Effector memory CD8-positive, alpha-beta T cell (primary cell): ENCODE results near the gene HDAC1.

Experiments used
- ATAC-seq: fragments of 150-1000 bp; cut with Tn5 transposase; replicated peaks from 2 replicates; pipeline ENCODE4 v1.10.0; 2021; ENCODE audit warnings: mild to moderate bottlenecking, moderate library complexity
- DNase-seq, 3 experiments: peaks; one replicate each; pipeline ENCODE4 v3.0.0; 2021
- H3K27ac Mint-ChIP-seq, 2 donors: one replicate each; pipeline ENCODE4 v1.8.0; 2022; ENCODE audit warnings: mild to moderate bottlenecking in 2 of 2, mixed read lengths in 2 of 2, moderate library complexity in 2 of 2
- H3K27me3 Mint-ChIP-seq, 2 donors: one replicate each; pipeline ENCODE4 v1.8.0; 2022; ENCODE audit warnings: mixed read lengths in 2 of 2
- H3K36me3 Mint-ChIP-seq: one replicate; pipeline ENCODE4 v1.8.0; 2022; ENCODE audit warnings: mild to moderate bottlenecking, moderate library complexity, mixed read lengths; ENCODE audit not compliant: insufficient read depth
- H3K4me1 Mint-ChIP-seq, 2 donors: one replicate each; pipeline ENCODE4 v1.8.0; 2022; ENCODE audit warnings: low read depth in 2 of 2, mixed read lengths in 2 of 2
- H3K4me3 Mint-ChIP-seq, 2 donors: one replicate each; pipeline ENCODE4 v1.8.0; 2022; ENCODE audit warnings: mild to moderate bottlenecking in 2 of 2, mixed read lengths in 2 of 2, moderate library complexity in 2 of 2
- H3K9me3 Mint-ChIP-seq, 2 donors: one replicate each; pipeline ENCODE4 v1.8.0; 2022; ENCODE audit warnings: mixed read lengths in 2 of 2
- total RNA-seq, 9 experiments: gene quantifications; one replicate each; lab custom pipeline; 2026; lab: John Stamatoyannopoulos, UW

Gene HDAC1
- 116 to 204 (median 162) reads per million in 9 experiments for total RNA-seq

GRCh38 chr1:32291708-32292538 is at the start of gene HDAC1:
Gene HDAC1 (plus strand): TSS chr1:32292083. CDS start chr1:32292170, 87 bp downstream.
- peak within 1 kb of the TSS; percentile 92 to 97 for H3K4me3 Mint-ChIP-seq
- DNase-seq (peak; percentile 94 to 96 (median 95)), ATAC-seq (peak; percentile 95)
- no peaks in the 10 kb centered on the region for H3K9me3 Mint-ChIP-seq
- peaks cover 29% of the 10 kb centered on the region for H3K36me3 Mint-ChIP-seq
- H3K27me3 Mint-ChIP-seq, result no peaks in the 10 kb centered on the region
- H3K27ac Mint-ChIP-seq, result peak within 1 kb of the TSS; percentile 93 to 96
- H3K4me1 Mint-ChIP-seq, result peaks cover 33% of the 10 kb centered on the region in 2 donors

GRCh38 chr1:32242341-32242851 is 49.5 kb upstream of the HDAC1 start:
- DNase-seq (no peak), ATAC-seq (no peak)
- Mint-ChIP-seq H3K9me3 (no peaks in the 10 kb centered on the region), H3K36me3 (peaks cover 3% of the 10 kb centered on the region), H3K4me3 (peak overlapping the region in 1 of 2 donors; percentile 17), H3K27me3 (no peaks in the 10 kb centered on the region), H3K4me1 (peaks cover 10 to 17% of the 10 kb centered on the region in 2 donors), H3K27ac (no peak overlapping the region)

- Mint-ChIP-seq H3K27me3 (no peaks in the 10 kb centered on the region), H3K9me3 (no peaks in the 10 kb centered on the region), H3K4me3 (peak within 1 kb of the TSS; percentile 88 to 96), H3K36me3 (peaks cover 24% of the 10 kb centered on the region), H3K27ac (peak within 1 kb of the TSS; percentile 97 to 98), H3K4me1 (peaks cover 36 to 43% of the 10 kb centered on the region in 2 donors)
- DNase-seq (no peak), ATAC-seq (no peak)
Observed at GRCh38 chr1:32246888-32247273, 45.0 kb upstream of the HDAC1 start, which contains the start of gene FAM167B. Gene FAM167B (plus strand): TSS chr1:32247222. CDS start chr1:32247422, 200 bp downstream.

GRCh38 chr1:32247452-32247851 is 44.4 kb upstream of the HDAC1 start:
- no peaks in the 10 kb centered on the region for H3K27me3 Mint-ChIP-seq
- peak overlapping the region; percentile 88 to 96 for H3K4me3 Mint-ChIP-seq
- DNase-seq (no peak), ATAC-seq (no peak)
- H3K27ac Mint-ChIP-seq, result peak overlapping the region; percentile 97 to 98
- peaks cover 30% of the 10 kb centered on the region for H3K36me3 Mint-ChIP-seq
- peaks cover 36 to 44% of the 10 kb centered on the region in 2 donors for H3K4me1 Mint-ChIP-seq
- no peaks in the 10 kb centered on the region for H3K9me3 Mint-ChIP-seq

- Mint-ChIP-seq H3K4me1 (peaks cover 40 to 51% of the 10 kb centered on the region in 2 donors), H3K27me3 (no peaks in the 10 kb centered on the region), H3K4me3 (peak overlapping the region; percentile 88 to 96), H3K9me3 (no peaks in the 10 kb centered on the region), H3K27ac (peak overlapping the region; percentile 97 to 98), H3K36me3 (peaks cover 37% of the 10 kb centered on the region)
- peak; percentile 26 for ATAC-seq
- DNase-seq, result peak; percentile 67 to 72 (median 71)
Observed at GRCh38 chr1:32247983-32248889, 43.6 kb upstream of the HDAC1 start.

- H3K4me3 Mint-ChIP-seq, result peak overlapping the region; percentile 88 to 96
- peak overlapping the region; percentile 97 to 98 for H3K27ac Mint-ChIP-seq
- peaks cover 43% of the 10 kb centered on the region for H3K36me3 Mint-ChIP-seq
- no peaks in the 10 kb centered on the region for H3K9me3 Mint-ChIP-seq
- ATAC-seq, result peak; percentile 82
- no peaks in the 10 kb centered on the region for H3K27me3 Mint-ChIP-seq
- peaks cover 52 to 64% of the 10 kb centered on the region in 2 donors for H3K4me1 Mint-ChIP-seq
- peak; percentile 76 to 82 (median 79) for DNase-seq
Observed at GRCh38 chr1:32249831-32250525, 41.9 kb upstream of the HDAC1 start.

GRCh38 chr1:32250893-32251716 is 40.8 kb upstream of the HDAC1 start, which contains the start of gene LCK:
Gene LCK (plus strand): TSS chr1:32251265. CDS start chr1:32274330, 23,065 bp downstream.
- peak; percentile 33 to 53 (median 51) for DNase-seq
- Mint-ChIP-seq H3K4me1 (peaks cover 58 to 69% of the 10 kb centered on the region in 2 donors), H3K27me3 (no peaks in the 10 kb centered on the region)

GRCh38 chr1:32255072-32256071 is 36.5 kb upstream of the HDAC1 start:
- H3K27me3 Mint-ChIP-seq, result no peaks in the 10 kb centered on the region
- peak overlapping the region; percentile 97 to 98 for H3K27ac Mint-ChIP-seq
- no peaks in the 10 kb centered on the region for H3K9me3 Mint-ChIP-seq
- peaks cover 58 to 61% of the 10 kb centered on the region in 2 donors for H3K4me1 Mint-ChIP-seq
- ATAC-seq (peak; percentile 28), DNase-seq (peak in 1 of 3 experiments; percentile 21)
- peaks cover 75% of the 10 kb centered on the region for H3K36me3 Mint-ChIP-seq
- peak overlapping the region; percentile 88 to 96 for H3K4me3 Mint-ChIP-seq

More at GRCh38 chr1:32250893-32251716, 40.8 kb upstream of the HDAC1 start, which contains the start of gene LCK:
- Mint-ChIP-seq H3K9me3 (no peaks in the 10 kb centered on the region), H3K36me3 (peaks cover 51% of the 10 kb centered on the region), H3K27ac (peak within 1 kb of the TSS; percentile 97 to 98), H3K4me3 (peak within 1 kb of the TSS; percentile 88 to 96)
- ATAC-seq, result peak; percentile 21

GRCh38 chr1:32256473-32257226 is 35.2 kb upstream of the HDAC1 start:
- H3K4me3 Mint-ChIP-seq, result peak overlapping the region; percentile 75 to 79
- peak overlapping the region; percentile 91 to 94 for H3K27ac Mint-ChIP-seq
- peaks cover 77% of the 10 kb centered on the region for H3K36me3 Mint-ChIP-seq
- ATAC-seq (peak; percentile 19), DNase-seq (no peak)
- H3K9me3 Mint-ChIP-seq, result no peaks in the 10 kb centered on the region
- H3K4me1 Mint-ChIP-seq, result peaks cover 52 to 55% of the 10 kb centered on the region in 2 donors
- H3K27me3 Mint-ChIP-seq, result no peaks in the 10 kb centered on the region

GRCh38 chr1:32257227-32257508 is 34.7 kb upstream of the HDAC1 start:
- Mint-ChIP-seq H3K27ac (peak overlapping the region; percentile 91 to 94), H3K36me3 (peaks cover 77% of the 10 kb centered on the region), H3K4me1 (peaks cover 47 to 52% of the 10 kb centered on the region in 2 donors), H3K9me3 (no peaks in the 10 kb centered on the region), H3K4me3 (peak overlapping the region; percentile 75 to 79), H3K27me3 (no peaks in the 10 kb centered on the region)
- DNase-seq, result no peak
- ATAC-seq, result no peak
